GM19238 (cell line): ENCODE results near the gene SFRP2.

Experiments used
- DNase-seq: peaks from one replicate; pipeline ENCODE4 v3.0.0; 2011; ENCODE audit warnings: low spot score; ENCODE audit not compliant: insufficient read length

SFRP2 gene

DNA sequence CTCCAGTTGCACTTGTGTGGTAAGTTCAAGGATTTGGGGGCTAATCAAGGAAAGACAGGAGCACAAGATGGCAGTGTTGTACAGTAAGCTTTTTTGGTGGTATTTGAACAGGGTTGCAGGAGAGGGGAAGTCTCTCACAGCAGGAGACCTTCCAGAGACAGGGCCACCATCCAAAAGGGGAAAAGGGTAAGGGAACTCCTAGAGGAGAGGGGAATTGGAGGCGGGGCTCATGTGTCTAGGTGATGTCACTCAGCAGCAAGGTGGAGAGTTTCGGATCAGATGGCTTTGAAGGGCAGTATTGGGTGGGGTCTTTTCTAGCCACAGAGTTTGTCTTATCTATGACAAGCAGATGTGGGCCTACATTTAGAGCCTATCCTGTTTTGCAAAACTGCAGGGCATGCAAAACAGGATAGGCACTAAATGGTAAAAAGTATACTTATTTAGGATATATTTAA is 15.6 kb downstream of the SFRP2 start:
- DNase-seq = no peak

DNA sequence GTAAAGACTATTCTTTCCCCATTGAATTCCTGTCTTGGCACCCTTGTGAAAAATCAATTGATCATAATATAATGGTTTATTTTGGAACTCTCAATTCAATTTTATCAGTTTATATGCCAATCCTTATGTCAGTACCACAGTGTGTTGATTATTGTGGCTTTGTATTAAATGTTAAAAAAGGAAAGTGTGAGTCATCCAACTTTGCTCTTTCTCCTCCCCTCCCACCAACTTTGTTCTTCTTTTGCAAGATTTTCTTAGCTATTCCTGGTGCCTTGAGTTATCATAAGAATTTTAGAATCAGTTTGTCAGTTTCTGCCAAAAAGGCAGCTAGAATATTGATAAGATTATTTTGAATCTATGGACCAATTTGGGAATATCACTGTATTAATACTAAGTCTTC is 17.8 kb downstream of the SFRP2 start:
- no peak for DNase-seq

DNA sequence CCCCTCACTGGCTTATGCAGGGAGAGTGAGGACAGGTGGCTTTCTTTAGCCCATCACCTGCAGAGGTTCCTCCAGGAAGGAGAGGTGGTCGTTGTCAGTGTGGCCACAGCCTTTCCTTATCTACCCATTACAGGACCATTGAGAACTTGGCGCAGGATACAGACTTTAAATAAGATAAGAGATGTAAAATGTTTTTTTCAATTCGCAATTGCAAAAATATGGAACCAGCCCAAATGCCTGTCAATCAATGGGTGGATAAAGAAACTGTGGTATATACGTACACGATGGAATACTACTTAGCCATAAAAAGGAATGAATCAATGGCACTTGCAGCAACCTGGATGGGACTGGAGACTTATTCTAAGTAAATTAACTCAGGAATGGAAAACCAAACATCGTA is 22.1 kb downstream of the SFRP2 start:
- DNase-seq = no peak

DNA sequence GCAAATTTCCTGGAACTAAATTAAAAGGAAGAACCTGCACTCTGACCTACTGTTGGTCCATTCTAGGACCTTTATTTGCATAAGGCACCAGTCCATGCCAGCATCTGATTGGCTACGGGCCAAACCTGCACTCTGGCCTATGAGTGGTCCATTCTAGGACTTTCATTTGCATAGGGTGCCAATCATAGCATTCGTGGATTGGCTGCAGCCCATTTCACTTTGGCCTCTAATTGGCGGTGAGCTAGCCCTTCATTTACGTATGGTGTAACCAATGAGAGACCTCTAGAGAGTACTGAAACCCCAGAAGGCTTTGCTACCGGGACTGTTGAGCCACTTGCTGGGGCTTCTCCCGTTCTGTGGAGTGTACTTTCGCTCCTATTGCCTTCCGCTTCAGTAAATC is 23.0 kb downstream of the SFRP2 start:
- DNase-seq = no peak

DNA sequence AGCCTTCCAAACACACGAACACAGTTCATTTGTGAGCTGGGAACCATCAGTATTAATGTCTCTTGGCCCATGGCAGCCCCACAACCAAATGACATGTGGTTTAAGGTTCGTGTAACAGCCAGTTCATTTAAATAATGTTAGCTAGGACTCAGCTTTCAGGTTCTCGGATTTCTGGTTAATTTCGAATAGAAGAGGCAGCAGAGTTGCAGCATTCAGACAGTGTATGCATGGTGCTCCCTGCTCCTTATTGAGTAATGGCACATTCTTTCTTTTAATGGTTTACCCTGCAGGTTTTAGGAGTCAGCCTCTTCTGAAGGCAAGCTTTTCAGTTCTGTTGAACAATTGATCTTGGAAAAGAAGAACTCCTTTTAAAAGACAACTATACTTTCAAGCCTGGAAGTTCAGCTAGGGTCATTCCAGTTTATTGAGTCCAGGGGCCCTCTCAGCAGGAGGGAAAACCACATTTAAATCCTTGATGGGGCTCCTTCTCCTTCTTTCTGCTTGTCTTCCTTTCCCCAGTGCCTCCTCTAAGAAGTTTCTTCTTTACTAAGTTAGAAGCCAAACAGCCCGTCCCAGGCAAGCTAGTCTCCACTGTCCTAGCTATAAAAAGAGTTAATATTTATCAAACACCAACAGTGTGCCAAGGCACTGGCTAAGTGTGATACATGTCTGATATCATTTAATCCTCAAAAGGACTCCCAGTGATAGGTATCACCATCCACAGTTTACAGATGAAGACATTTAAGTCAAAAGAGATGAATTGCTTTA is 24.1 kb downstream of the SFRP2 start:
- DNase-seq = no peak

DNA sequence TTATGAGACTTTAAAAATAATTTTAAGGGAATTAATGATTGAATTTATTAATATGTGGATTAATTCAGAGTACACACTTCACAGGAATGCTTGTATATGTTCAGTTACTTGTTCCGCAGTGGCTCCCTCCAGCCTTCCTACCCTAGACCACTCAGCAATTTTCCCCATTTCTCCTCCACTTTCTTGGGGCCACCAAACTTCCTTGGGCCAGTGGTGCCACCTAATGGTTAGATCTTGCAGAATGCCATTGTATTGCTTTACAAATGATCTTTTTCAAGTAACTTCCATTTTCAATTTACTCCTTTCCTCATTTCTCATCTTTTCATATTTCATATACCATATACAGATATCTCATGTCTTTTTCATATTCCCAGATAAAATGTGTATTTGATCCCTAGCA is 25.5 kb downstream of the SFRP2 start:
- DNase-seq = no peak

DNA sequence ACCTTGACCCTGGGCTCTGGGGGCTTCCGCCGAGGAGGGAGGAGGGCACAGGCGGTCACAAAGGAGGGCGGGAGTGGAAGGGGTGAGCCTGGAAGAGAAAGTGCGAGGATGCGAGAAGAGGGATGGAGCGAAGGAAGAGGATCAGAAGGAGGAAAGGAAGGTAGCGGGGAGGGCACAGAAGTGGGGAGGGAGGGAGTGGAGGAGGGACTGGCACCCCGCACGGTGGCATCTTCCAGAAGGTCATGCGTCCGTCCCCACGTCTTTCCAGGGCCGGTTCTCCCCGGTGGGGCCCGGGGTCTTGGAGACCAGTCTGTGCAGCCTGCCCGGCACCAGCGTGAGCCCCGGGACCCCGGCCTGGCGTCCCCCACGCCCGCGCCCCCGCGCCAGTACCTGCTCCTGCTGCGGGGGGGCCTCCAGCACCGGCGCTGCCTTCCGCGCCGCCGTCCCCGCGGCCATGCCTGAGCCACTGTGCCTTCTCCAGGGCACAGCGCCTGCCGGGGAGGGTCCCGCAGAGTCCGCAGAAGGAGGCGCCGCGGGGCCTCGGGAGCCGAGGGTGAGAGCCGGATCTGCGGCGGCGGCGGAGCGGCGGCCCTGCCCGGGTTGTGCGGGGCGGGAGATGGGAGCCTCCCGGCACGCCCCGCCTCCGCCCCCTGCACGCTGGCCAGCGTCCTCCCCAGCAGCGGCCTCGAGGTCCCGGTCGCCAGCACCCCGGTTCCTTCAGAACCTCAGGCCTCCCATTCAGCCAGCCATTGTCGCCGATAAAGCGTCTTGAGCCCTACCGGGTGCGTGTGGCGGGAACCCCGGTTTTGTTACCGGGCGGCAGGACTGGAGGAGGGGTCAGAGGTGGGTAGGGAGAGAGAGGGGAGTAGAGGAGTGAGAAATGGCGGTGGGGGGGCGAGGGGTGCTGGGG is 29.2 kb downstream of the SFRP2 start, which contains the start of gene RNF175:
RNF175 (minus strand) TSS at position 618 of the 910 bp plus-strand sequence; CDS start at position 456, 162 bp downstream.
- no peak for DNase-seq

DNA sequence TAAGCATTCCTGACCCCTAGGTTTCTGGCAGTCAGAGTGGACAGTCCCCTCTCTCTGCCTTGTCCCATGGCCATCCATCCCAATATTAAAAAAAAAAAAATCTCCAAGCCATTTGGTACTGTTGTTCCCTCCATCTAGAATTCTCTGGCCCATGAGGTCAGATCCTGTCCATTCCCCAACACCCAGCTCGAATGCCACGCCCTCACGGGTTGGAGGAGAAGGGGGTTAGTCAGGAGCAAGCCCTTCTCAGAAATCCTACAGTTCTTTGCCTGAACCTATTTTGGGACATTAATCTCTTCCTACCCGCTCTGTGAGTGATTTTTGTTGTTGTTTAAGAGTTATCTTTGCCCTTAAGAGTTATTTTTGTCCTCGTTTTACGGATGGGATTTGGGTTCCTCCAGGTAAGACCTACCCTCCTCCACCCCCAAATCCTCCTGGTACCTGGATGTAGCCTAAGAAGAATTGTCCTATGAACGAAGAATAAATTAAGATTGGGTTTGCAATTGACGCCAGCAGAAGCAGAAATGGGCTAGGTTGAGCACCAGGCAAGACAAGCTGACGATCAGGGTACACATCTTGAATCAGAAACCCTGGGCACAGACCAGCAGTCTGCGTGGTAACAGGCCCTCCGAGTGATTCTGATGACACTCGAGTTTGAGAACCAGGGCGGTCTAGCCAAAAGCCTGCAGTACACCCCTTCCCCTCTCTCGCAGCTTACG is 30.0 kb downstream of the SFRP2 start:
- no peak for DNase-seq

DNA sequence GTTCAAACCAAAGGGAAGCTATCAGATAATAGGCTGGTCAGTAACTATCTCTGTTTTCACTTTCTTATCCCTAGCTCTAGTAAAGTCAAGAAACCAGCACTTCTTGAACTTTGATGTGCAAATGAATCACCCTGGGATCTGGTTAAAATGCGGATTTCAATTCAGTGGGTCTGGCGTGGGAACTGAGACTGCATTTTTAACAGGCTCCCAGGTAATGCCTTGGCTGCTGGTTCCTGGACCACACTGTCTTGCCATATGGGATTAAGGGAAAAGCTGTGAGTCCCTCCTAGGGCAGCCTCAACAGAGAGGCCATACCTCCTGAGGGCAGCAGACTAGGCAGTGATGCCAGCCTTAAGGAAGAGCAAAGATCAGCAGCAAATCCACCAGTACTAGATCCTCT is 30.7 kb downstream of the SFRP2 start:
- DNase-seq = no peak

DNA sequence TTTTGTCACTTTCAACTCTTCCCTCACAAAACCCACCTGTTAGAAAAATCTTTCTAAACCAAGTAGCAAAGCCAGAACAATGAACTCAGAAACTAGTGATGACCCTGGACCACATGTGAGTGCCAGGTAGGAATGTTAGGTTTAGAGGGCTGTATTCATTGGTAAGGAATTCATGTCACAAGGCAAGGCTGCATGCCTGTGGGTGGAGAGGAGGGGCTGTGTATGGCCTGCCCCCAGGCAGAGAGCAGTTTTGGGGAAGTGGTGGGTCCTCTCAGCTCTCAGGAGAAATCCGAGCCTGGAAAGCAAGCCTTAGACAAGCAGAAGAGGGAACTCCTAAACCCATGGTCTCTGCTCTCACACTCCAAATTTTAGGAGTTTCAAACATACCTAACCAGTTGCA is 31.5 kb downstream of the SFRP2 start:
- no peak for DNase-seq

DNA sequence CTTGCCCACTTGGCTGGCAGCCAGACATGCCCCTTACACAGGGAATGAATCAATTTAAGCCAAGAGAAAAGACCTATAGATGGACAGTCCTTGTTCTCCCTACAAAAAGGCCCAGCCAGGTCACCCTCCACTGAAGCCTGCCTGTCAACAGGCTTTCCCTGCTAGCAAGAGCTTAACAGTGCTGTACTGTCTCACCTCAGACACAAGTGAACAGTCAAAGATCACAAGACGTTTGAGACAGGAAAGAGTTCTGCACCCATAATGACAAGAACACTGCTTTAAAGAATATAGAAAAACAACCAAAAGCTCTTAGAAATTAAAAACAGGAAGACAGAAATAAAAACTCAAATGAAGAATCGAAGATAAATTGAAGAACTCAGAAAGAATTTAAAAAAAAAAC is 33.7 kb downstream of the SFRP2 start:
- DNase-seq = no peak

DNA sequence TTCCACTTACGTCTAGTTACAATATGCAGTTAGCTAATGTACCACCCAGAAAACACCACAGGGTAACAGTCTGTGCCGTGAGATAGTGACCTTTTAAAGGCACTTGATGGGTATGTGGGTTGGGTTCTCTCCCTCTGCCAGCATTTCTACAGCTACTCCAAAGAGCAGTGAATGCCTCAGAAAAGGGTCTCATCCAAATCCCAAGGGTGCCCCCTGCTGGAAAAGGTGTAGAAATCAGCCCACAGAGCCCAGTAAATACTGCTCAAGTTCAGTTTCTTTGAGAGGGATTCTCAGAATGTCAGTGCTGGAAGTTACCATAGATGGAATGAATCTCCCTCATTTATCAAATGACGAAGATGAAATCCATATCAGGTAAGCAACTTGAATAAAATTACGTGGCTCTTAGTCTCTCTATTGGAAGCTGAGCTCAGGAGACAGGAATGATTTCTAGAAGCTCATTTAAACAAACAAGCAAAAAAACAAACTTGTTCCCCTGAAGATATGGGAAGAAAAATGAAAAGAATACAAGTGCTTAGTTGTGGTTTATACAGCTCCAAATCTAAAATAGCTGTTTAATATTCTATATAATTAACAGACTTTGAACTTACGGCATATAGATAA is 38.6 kb downstream of the SFRP2 start:
- DNase-seq = peak; percentile 37

DNA sequence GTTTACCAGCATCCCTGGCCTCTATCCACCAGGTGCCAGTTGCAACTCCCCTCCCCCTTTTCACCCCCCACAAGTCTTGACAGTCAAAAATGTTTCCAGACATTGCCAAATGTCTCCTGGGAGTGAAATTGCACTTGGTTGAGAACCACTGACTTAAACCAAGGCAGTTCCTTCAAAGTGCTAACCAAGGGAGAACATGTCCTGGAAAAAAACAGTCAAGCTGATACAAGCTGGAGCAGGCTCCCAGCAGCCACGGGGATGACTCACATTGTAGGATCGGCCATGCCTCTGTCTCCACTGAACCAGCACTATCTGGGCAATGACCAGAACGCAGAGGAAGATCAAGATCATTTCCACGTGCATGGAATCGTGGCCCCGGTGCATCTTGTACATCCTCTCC is 40.5 kb downstream of the SFRP2 start:
- DNase-seq = no peak

DNA sequence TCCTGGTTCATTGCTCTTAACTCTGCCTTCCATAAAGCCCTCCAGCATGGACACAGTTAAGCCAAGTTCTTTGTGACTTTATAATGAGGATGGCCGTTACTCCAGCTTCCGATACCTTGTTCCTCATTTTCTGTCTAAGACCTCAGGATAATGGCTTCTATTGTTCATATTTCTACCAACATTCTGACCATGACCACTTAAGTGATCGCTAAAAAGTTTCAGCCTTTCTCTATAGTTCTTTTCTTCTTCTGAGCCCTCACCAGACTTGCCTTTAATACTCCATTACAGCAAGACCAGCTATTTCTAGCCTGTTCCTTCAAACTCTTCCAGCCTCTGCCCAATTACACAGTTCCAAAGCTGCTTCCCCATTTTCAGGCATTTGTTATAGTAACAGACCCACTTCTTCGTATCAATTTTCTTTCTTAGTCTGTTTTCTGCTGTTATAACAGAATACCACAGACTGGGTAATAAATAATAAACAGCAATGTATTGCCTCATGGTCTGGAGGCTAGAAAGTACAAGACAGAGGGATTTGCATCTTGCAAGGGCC is 41.4 kb downstream of the SFRP2 start:
- DNase-seq = no peak

DNA sequence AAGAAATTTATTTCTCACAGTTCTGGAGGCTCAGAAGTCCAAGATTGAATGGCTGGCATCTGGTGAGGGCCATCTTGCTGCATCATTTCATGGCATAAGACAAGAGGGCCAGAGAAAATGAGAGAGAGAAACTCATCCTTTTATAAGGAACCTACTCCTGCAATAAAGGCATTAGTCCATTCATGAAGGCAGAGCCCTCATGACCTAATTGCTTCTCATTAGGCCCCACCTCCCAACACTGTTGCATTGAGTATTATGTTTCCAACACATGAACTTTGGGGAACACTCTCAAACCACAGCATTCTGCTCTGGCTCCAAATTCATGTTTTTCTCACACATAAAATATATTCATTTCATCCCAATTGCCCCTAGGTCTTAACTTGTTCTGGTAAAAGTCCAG is 43.2 kb downstream of the SFRP2 start:
- no peak for DNase-seq

DNA sequence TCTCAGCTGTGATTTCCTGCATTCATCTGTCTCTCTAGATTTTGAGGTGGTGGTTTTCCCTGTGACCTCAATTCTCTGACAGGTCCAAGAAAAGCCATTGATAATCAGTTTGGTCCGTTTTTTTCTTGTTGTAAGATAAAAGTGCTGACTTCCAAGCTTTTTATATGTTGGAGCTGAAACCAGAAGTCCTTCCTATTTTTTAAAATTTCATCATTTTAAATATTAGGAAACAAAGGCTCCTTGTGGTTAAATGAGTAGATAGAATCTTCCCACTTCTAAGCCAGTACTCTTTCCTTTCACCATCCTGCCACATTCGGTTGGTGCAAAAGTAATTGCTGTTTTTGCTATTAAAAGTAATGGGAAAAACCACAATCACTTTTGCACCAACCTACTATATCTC is 47.3 kb downstream of the SFRP2 start:
- DNase-seq = no peak

DNA sequence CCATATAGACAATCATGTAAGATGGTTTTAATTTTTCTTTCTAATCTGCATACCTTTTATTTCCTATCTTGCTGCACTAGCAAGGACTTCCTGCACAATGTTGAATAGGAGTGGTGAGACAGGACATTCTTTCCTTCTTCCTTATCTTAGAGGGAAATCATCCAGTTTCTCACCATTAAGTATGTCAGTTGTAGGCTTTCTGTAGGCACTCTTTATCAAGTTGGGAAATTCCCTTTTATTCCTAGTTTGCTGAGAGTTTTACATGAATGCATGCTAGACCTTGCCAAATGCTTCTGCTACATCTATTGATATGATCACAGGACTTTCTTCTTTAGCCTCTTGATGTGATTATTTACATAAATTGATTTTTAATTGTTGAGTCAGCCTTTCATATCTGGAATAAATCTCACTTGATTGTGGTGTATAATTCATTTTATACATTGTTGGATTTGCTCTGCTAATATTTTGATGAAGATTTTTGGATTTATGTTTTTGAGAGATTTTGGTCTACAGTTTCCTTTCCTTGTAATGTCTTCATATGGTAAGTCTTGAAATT is 52.9 kb downstream of the SFRP2 start:
- DNase-seq = no peak

DNA sequence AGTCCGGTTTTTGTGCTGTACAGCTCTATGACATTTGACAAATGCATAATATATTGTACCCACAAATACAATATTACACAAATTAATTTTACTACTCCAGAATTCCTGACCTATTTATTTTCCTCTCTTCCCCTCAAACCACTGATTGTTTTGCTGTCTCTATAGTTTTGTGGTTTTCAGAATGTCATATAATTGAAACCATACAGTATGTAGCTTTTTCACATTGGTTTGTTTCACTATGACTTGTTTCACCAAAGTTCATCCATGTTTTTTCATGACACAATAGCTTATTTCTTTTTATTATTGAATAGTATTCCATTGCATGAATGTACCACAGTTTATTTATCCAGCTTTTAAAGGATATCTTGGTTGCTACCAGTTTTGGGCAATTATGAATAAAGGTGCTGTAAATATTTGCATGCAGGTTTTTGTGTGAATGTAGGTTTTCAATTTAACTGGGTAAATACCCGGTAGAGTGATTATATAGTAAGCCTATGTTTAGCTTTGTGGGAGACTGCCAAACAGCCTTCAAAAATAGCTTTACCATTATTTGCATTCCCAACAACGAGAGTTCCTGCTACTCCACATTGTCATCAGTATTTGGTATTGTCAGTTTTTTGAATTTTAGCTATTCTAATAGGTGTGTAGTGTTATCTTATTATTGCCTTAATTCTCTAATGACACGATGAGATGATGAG is 55.0 kb downstream of the SFRP2 start:
- no peak for DNase-seq

DNA sequence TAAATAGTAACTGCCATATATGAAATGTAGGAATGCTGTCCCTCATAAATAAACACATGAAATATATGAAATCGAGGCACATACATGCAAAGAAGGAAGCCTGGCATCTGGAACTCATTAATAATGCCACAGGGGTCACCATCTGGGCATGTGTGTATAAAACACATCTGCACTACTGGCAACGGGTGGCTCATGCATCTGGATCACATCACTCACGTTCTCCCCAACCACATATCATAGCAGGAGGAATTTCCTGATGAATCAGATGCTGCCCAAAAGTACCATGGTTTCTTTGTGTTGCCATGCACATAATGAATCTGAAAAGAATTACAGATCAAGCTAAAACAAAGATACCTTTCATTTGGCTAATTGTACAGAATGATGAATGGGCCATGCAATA is 57.6 kb downstream of the SFRP2 start:
- DNase-seq = no peak
